ENCODE data around the gene BEGAIN.

GRCh38 chr14:100561005-100561404, 26.2 kb downstream of the BEGAIN start:
- TF ChIP-seq, protein P1, sequence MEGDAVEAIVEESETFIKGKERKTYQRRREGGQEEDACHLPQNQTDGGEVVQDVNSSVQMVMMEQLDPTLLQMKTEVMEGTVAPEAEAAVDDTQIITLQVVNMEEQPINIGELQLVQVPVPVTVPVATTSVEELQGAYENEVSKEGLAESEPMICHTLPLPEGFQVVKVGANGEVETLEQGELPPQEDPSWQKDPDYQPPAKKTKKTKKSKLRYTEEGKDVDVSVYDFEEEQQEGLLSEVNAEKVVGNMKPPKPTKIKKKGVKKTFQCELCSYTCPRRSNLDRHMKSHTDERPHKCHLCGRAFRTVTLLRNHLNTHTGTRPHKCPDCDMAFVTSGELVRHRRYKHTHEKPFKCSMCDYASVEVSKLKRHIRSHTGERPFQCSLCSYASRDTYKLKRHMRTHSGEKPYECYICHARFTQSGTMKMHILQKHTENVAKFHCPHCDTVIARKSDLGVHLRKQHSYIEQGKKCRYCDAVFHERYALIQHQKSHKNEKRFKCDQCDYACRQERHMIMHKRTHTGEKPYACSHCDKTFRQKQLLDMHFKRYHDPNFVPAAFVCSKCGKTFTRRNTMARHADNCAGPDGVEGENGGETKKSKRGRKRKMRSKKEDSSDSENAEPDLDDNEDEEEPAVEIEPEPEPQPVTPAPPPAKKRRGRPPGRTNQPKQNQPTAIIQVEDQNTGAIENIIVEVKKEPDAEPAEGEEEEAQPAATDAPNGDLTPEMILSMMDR (IDR thresholded peaks at IDR 0.05): no peak
- no peak for TF ChIP-seq POLR2A (IDR thresholded peaks at IDR 0.05)

Measured in esophagus squamous epithelium (tissue), 4 donors.